SK-N-SH treated with all-trans-retinoic acid at 6 μM for 48 hours (cell line): ENCODE measurements around the gene PHRF1.

Experiments used
- ATAC-seq: fragments of 200-7000 bp; cut with Tn5 transposase; 3 replicates; pipeline ENCODE4 v1.9.1; 2020; ENCODE audit warnings: mild to moderate bottlenecking, moderate library complexity
- CREB5 ChIP-seq: fragments of 250-450 bp; sonication (Bioruptor Pico); IDR thresholded peaks from 2 replicates; pipeline ENCODE4 v1.5.1; 2020; ENCODE audit warnings: low read depth, mild to moderate bottlenecking, moderate library complexity
- CSDC2 ChIP-seq: fragments of 250-450 bp; sonication (Bioruptor Pico); IDR thresholded peaks from 2 replicates; pipeline ENCODE4 v1.5.0; 2020; ENCODE audit warnings: mild to moderate bottlenecking, moderate library complexity
- CSRNP3 ChIP-seq: fragments of 250-450 bp; sonication (Bioruptor Pico); IDR thresholded peaks from 2 replicates; pipeline ENCODE4 v1.5.1; 2021; ENCODE audit warnings: mild to moderate bottlenecking, moderate library complexity
- ESRRG ChIP-seq: fragments of 250-450 bp; sonication (Bioruptor Pico); IDR thresholded peaks from 2 replicates; pipeline ENCODE4 v1.6.1; 2021; ENCODE audit warnings: mild to moderate bottlenecking
- GLIS3 ChIP-seq: fragments of 250-450 bp; sonication (Bioruptor Pico); IDR thresholded peaks from 2 replicates; pipeline ENCODE4 v1.5.0; 2020; ENCODE audit warnings: mild to moderate bottlenecking, moderate library complexity
- OSR1 ChIP-seq: fragments of 250-450 bp; sonication (Bioruptor Pico); IDR thresholded peaks from 2 replicates; pipeline ENCODE4 v1.8.0; 2022; ENCODE audit warnings: moderate library complexity, mild to moderate bottlenecking, inconsistent platforms
- PATZ1 ChIP-seq: fragments of 250-450 bp; sonication (Bioruptor Pico); IDR thresholded peaks from 2 replicates; pipeline ENCODE4 v1.8.0; 2020; ENCODE audit warnings: mild to moderate bottlenecking, moderate library complexity, borderline replicate concordance
- POU6F1 ChIP-seq: fragments of 250-450 bp; sonication (Bioruptor Pico); IDR thresholded peaks from 2 replicates; pipeline ENCODE4 v1.8.0; 2021; ENCODE audit warnings: low read depth, mild to moderate bottlenecking, moderate library complexity, borderline replicate concordance
- PPARA ChIP-seq: fragments of 250-450 bp; sonication (Bioruptor Pico); IDR thresholded peaks from 2 replicates; pipeline ENCODE4 v1.5.0; 2020; ENCODE audit warnings: mild to moderate bottlenecking, borderline replicate concordance
- RARB ChIP-seq: fragments of 250-450 bp; sonication (Bioruptor Pico); IDR thresholded peaks from 2 replicates; pipeline ENCODE4 v1.8.0; 2021; ENCODE audit warnings: mild to moderate bottlenecking, moderate library complexity
- SNAI2 ChIP-seq: fragments of 250-450 bp; sonication (Bioruptor Pico); IDR thresholded peaks from 2 replicates; pipeline ENCODE4 v1.5.0; 2020; ENCODE audit warnings: mild to moderate bottlenecking, moderate library complexity
- TCF4 ChIP-seq: fragments of 250-450 bp; sonication (Bioruptor Pico); IDR thresholded peaks from 2 replicates; pipeline ENCODE4 v1.8.0; 2021; ENCODE audit warnings: mild to moderate bottlenecking, moderate library complexity, borderline replicate concordance
- TSHZ2 ChIP-seq: fragments of 250-450 bp; sonication (Bioruptor Pico); IDR thresholded peaks from 2 replicates; pipeline ENCODE4 v1.5.0; 2020; ENCODE audit warnings: mild to moderate bottlenecking, moderate library complexity
- ZFP3 ChIP-seq: fragments of 250-450 bp; sonication (Bioruptor Pico); IDR thresholded peaks from 2 replicates; pipeline ENCODE4 v1.5.0; 2020; ENCODE audit warnings: mild to moderate bottlenecking, moderate library complexity
- ZFP30 ChIP-seq: fragments of 450-650 bp; formaldehyde crosslinking; IDR thresholded peaks from 2 replicates; pipeline ENCODE4 v1.5.0; 2022; ENCODE audit warnings: mild to moderate bottlenecking, moderate library complexity
- ZNF70 ChIP-seq: fragments of 450-650 bp; formaldehyde crosslinking; IDR thresholded peaks from 2 replicates; pipeline ENCODE4 v1.5.0; 2020; ENCODE audit warnings: mild to moderate bottlenecking, moderate library complexity
- ZNF8 ChIP-seq: fragments of 450-650 bp; formaldehyde crosslinking; IDR thresholded peaks from 2 replicates; pipeline ENCODE4 v1.5.0; 2020; ENCODE audit warnings: mild to moderate bottlenecking, moderate library complexity

Gene PHRF1

GRCh38 chr11:608791-609251 lies 32.6 kb downstream of the PHRF1 start:
- TF ChIP-seq TCF4 (CRISPR knock-in tag) = no peak
- no peak for TF ChIP-seq OSR1 (CRISPR knock-in tag)
- TF ChIP-seq PPARA = no peak
- TF ChIP-seq CSRNP3 = no peak
- no peak for TF ChIP-seq RARB (CRISPR knock-in tag)
- no peak for TF ChIP-seq TSHZ2 (CRISPR knock-in tag)
- no peak for TF ChIP-seq ZFP3 (CRISPR knock-in tag)
- TF ChIP-seq SNAI2 = no peak
- no peak for ATAC-seq

- ATAC-seq = no peak
- no peak for TF ChIP-seq CREB5
- TF ChIP-seq PATZ1 = no peak
- TF ChIP-seq ZNF70 (CRISPR knock-in tag) = no peak
- TF ChIP-seq ZNF8 (CRISPR knock-in tag) = no peak
- no peak for TF ChIP-seq ESRRG (CRISPR knock-in tag)
- no peak for TF ChIP-seq RARB (CRISPR knock-in tag)
- no peak for TF ChIP-seq ZFP30
- no peak for TF ChIP-seq CSRNP3
- TF ChIP-seq POU6F1 (CRISPR knock-in tag) = no peak
- TF ChIP-seq CSDC2 (CRISPR knock-in tag) = no peak
- TF ChIP-seq GLIS3 = no peak
These were observed 33.1 kb downstream of the PHRF1 start for GRCh38 chr11:609341-609811.

GRCh38 chr11:610146-610801 lies 34.0 kb downstream of the PHRF1 start:
- no peak for ATAC-seq

More at GRCh38 chr11:610146-610801, 34.0 kb downstream of the PHRF1 start:
- TF ChIP-seq ZNF8 (CRISPR knock-in tag) = no peak
- TF ChIP-seq CSDC2 (CRISPR knock-in tag) = no peak
